ENCODE measurements around the gene RPAP2. TPM values are rescaled to one million over a fixed set of nuclear protein-coding genes. Genes with fewer than 3 reads are reported as not detected.
"Not testable (repeated sequence)": the region's sequence is repeated elsewhere in the genome, so short reads cannot be mapped to it uniquely, and the experiment has no call there.

The RPAP2 gene
- polyA plus RNA-seq, 2 of the 4 experiments (the other 2 are of a cell fraction) = 5.8 to 18.5 TPM

DNA sequence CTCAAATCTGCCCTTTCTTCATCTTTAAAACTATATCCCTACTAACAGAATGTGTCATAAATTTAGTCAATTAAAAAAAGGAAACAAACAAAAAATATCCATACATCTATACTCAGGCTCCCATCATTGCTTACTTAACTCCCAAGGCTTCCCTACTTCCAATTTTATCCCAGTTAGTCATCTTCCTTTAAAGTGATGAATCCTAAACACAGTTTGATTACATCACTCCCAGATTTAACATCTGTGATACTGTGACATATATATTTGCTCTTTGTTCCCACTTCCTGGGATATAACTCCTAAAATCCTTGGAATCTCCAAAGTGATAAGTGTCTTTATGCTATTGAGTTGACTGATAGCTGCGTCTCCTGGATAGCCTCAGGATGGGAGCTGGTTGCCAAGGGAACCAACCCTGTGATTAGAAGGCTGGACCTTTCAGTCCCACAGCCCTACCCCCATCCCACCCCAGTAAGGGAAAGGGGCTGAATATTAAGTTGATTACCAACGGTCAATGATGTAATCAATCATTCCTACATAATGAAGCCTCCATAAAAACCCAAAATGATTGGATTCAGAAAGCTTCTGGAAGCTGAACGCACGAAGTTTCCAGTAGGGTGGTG, 21.6 kb upstream of the RPAP2 start:
- H3K27ac ChIP-seq = no peak overlapping the region
- POLR2A ChIA-PET = no interaction called here
- 100% methylated on average over 4 of the region's 4 CpGs for WGBS (ENCODE audit: missing lambda C conversion rate)
- ATAC-seq (no peak), DNase-seq (ENCODE audit: low read depth in 1 of 2, low spot score in 1 of 2) (no peak), FAIRE-seq (no peak)
- no peaks in the 10 kb centered on the region for H3K9me3 ChIP-seq
- H3K4me3 ChIP-seq = no peak overlapping the region
- TF ChIP-seq, protein P1, sequence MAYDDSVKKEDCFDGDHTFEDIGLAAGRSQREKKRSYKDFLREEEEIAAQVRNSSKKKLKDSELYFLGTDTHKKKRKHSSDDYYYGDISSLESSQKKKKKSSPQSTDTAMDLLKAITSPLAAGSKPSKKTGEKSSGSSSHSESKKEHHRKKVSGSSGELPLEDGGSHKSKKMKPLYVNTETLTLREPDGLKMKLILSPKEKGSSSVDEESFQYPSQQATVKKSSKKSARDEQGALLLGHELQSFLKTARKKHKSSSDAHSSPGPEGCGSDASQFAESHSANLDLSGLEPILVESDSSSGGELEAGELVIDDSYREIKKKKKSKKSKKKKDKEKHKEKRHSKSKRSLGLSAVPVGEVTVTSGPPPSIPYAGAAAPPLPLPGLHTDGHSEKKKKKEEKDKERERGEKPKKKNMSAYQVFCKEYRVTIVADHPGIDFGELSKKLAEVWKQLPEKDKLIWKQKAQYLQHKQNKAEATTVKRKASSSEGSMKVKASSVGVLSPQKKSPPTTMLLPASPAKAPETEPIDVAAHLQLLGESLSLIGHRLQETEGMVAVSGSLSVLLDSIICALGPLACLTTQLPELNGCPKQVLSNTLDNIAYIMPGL (CRISPR knock-in tag; IDR thresholded peaks at IDR 0.05; ENCODE audit: borderline replicate concordance) = no peak
- no peak for TF ChIP-seq EP300 (IDR thresholded peaks at IDR 0.05)
- no peak for TF ChIP-seq HOXB13 (CRISPR knock-in tag; IDR thresholded peaks at IDR 0.05; ENCODE audit: low read depth)
- no peak for TF ChIP-seq CBX8 (IDR thresholded peaks at IDR 0.05)
- TF ChIP-seq CHD2 (IDR thresholded peaks at IDR 0.05; ENCODE audit: low read length, partially characterized antibody) = no peak
- no peak for TF ChIP-seq HOXA7 (CRISPR knock-in tag; IDR thresholded peaks at IDR 0.05)
- TF ChIP-seq ZC3H11A (IDR thresholded peaks at IDR 0.05) = no peak
- TF ChIP-seq CEBPB (IDR thresholded peaks at IDR 0.05) = no peak
- no peak for TF ChIP-seq POLR2AphosphoS2 (conservative IDR thresholded peaks at IDR 0.05; ENCODE audit: low read length)
- H3K4me1 ChIP-seq = no peaks in the 10 kb centered on the region
- no peak overlapping the region for H3K4me2 ChIP-seq
- CTCF ChIA-PET = no interaction called here

- H3K9me3 ChIP-seq; H3K4me2 ChIP-seq; H3K4me1 ChIP-seq; H3K4me3 ChIP-seq; FAIRE-seq; POLR2A ChIA-PET; ATAC-seq; H3K27ac ChIP-seq; DNase-seq (ENCODE audit: low read depth in 1 of 2, low spot score in 1 of 2): not testable (repeated sequence)
- CTCF ChIA-PET = interaction anchor here (0.8 to 1.5 kb wide), 2 partner anchors 8 to 283 kb away, joined by 3 to 4 read pairs; no protein-coding TSS in a partner anchor
- 100% methylated on average over 7 of the region's 15 CpGs for WGBS (ENCODE audit: missing lambda C conversion rate)
These were observed 19.1 kb upstream of the RPAP2 start for GRCh38 chr1:92279781-92280180.

- H3K9me3 ChIP-seq; ATAC-seq; H3K4me1 ChIP-seq; H3K4me3 ChIP-seq; DNase-seq (ENCODE audit: low read depth in 1 of 2, low spot score in 1 of 2); H3K27ac ChIP-seq; POLR2A ChIA-PET; H3K4me2 ChIP-seq; FAIRE-seq: not testable (repeated sequence)
- CTCF ChIA-PET = interaction anchor here (1.4 to 1.5 kb wide), 2 partner anchors 10 kb away, joined by 4 read pairs; no protein-coding TSS in a partner anchor
- 93% methylated on average over 2 of the region's 2 CpGs for WGBS (ENCODE audit: missing lambda C conversion rate)
These were observed 17.4 kb upstream of the RPAP2 start for GRCh38 chr1:92281411-92281810.

- H3K4me1 ChIP-seq = no peaks in the 10 kb centered on the region
- no peaks in the 10 kb centered on the region for H3K9me3 ChIP-seq
- WGBS (ENCODE audit: missing lambda C conversion rate) = 8% methylated on average over 3 of the region's 3 CpGs
- ATAC-seq = peak; percentile 74 to 81; a peak in 5 of 6 replicates
- CTCF ChIA-PET = interaction anchor here (0.5 to 3.8 kb wide), 19 partner anchors 9 to 779 kb away, joined by 3 to 21 read pairs (median 4); no protein-coding TSS in a partner anchor
- DNase-seq (ENCODE audit: low read depth in 1 of 2, low spot score in 1 of 2) = peak; percentile 10 to 57
- no peak overlapping the region for H3K4me2 ChIP-seq
- no peak overlapping the region for H3K27ac ChIP-seq
- TF ChIP-seq, protein P2, sequence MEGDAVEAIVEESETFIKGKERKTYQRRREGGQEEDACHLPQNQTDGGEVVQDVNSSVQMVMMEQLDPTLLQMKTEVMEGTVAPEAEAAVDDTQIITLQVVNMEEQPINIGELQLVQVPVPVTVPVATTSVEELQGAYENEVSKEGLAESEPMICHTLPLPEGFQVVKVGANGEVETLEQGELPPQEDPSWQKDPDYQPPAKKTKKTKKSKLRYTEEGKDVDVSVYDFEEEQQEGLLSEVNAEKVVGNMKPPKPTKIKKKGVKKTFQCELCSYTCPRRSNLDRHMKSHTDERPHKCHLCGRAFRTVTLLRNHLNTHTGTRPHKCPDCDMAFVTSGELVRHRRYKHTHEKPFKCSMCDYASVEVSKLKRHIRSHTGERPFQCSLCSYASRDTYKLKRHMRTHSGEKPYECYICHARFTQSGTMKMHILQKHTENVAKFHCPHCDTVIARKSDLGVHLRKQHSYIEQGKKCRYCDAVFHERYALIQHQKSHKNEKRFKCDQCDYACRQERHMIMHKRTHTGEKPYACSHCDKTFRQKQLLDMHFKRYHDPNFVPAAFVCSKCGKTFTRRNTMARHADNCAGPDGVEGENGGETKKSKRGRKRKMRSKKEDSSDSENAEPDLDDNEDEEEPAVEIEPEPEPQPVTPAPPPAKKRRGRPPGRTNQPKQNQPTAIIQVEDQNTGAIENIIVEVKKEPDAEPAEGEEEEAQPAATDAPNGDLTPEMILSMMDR (IDR thresholded peaks at IDR 0.05) = peak; percentile 65
- no peak for TF ChIP-seq HOXA7 (CRISPR knock-in tag; IDR thresholded peaks at IDR 0.05)
- no peak for TF ChIP-seq ESRRA (IDR thresholded peaks at IDR 0.05; ENCODE audit: borderline replicate concordance, low read length)
- peak; percentile 61 to 69 for TF ChIP-seq RAD21 (conservative IDR thresholded peaks at IDR 0.05 in 1 of 2, IDR thresholded peaks at IDR 0.05 in 1 of 2)
- TF ChIP-seq JUN (IDR thresholded peaks at IDR 0.05) = no peak
- peak; percentile 42; the same call in 2 of the 3 replicates for TF ChIP-seq SMC3 (IDR thresholded peaks at IDR 0.05)
- H3K4me3 ChIP-seq = no peak overlapping the region
- FAIRE-seq = no peak
- POLR2A ChIA-PET = no interaction called here
These were observed 7.4 kb upstream of the RPAP2 start for GRCh38 chr1:92291372-92291999.
